ENCODE measurements around the gene AOC1. TPM values are rescaled to one million over a fixed set of nuclear protein-coding genes. Genes with fewer than 3 reads are reported as not detected.

Gene AOC1
- total RNA-seq, 4 donors from 2014 or later: 0.26 to 0.55 (median 0.29) TPM; not detected in 1

DNA sequence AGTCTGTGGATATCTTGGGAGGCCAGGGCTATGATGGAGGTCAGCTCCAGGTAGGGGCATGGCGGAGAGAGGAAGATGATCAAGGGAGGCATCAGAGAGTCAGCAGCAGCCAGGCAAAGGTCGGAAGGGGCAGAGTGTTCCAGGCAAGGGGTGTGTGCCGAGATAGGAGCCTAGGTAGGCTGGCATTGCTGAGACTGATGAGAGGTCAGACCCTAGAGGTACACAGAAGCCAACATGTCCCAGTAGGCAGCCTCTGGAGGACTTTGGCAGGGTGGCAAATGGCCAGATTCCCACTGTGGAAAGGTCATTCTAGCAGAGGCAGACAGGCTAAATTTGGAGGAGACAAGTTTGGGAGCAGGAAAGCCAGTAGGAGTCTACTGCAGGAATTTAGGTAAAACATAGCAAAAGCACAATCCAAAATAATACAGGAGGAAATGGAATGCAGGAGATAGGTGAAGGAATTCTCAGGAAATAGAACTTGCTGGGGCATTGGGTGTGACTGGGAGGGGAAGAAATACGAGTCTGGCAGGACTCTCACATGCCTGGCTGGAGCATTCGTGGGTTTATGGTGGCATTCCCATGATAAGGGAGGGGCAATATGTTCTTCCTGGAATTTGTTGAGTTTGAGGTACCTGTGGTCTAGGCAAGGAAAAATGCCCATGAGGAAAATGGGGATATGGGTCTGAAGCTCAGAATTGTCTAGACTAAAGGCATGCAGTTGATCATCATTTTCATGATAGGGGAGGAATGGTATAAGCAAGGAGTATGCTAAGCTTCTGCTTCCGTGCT lies 26.1 kb upstream of the AOC1 start:
- Histone ChIP-seq H3K4me3 (no peak overlapping the region), H3K9me3 (no peaks in the 10 kb centered on the region), H3K36me3 (no peaks in the 10 kb centered on the region), H3K4me1 (no peaks in the 10 kb centered on the region), H3K27ac (no peak overlapping the region), H3K27me3 (no peaks in the 10 kb centered on the region)
- intact Hi-C loops (cut with DNase I; ENCODE audit: low total_unique reads): no loop called here
- no peak for TF ChIP-seq POLR2A (IDR thresholded peaks at IDR 0.05)
- TF ChIP-seq, protein P1, sequence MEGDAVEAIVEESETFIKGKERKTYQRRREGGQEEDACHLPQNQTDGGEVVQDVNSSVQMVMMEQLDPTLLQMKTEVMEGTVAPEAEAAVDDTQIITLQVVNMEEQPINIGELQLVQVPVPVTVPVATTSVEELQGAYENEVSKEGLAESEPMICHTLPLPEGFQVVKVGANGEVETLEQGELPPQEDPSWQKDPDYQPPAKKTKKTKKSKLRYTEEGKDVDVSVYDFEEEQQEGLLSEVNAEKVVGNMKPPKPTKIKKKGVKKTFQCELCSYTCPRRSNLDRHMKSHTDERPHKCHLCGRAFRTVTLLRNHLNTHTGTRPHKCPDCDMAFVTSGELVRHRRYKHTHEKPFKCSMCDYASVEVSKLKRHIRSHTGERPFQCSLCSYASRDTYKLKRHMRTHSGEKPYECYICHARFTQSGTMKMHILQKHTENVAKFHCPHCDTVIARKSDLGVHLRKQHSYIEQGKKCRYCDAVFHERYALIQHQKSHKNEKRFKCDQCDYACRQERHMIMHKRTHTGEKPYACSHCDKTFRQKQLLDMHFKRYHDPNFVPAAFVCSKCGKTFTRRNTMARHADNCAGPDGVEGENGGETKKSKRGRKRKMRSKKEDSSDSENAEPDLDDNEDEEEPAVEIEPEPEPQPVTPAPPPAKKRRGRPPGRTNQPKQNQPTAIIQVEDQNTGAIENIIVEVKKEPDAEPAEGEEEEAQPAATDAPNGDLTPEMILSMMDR (IDR thresholded peaks at IDR 0.05): no peak
- DNase-seq: no peak

DNA sequence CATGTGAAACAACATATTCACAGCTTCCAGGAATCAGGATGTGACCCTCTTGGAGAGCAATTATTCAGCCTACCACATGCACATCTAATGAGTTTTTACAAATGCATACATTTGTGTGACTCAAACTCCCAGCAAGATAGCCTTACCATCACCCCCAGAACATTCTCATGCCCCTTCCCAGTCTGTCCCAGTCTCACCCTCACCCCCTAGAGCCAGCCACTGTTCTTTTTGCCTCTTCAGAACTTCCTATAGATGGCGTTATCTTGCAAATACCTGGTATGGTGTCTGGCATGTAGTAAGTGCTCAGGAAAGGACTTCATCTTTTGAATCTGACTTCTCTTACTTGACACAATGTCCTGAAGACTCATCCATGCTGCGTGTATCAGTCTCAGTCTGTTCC lies 23.9 kb upstream of the AOC1 start:
- Histone ChIP-seq H3K4me1 (no peaks in the 10 kb centered on the region), H3K9me3 (no peaks in the 10 kb centered on the region), H3K36me3 (no peaks in the 10 kb centered on the region), H3K27ac (no peak overlapping the region), H3K27me3 (no peaks in the 10 kb centered on the region), H3K4me3 (no peak overlapping the region)
- intact Hi-C loops (cut with DNase I; ENCODE audit: low total_unique reads): no loop called here
- TF ChIP-seq POLR2A (IDR thresholded peaks at IDR 0.05): no peak
- TF ChIP-seq, protein P1 (IDR thresholded peaks at IDR 0.05): no peak
- no peak for DNase-seq

DNA sequence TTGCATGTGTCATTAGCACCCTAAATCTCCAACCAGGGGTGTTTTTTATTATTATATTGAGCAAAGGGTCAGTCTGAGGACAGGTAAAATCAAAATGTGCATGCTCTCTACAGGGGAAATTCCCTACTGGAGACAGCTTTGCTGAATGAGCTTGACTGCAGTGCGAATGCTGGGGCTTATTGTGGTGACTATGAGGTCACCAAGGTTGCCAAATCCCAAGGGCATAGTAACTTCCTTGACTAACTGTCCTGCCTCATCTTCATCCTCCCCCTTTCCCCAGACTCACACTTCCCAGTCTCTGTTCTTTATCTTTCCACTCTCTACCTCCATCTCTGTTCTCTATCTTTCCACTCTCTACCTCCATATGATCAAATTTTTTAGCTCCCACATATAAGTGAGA lies 22.9 kb upstream of the AOC1 start:
- TF ChIP-seq, protein P1 (IDR thresholded peaks at IDR 0.05): no peak
- no peak for TF ChIP-seq POLR2A (IDR thresholded peaks at IDR 0.05)
- intact Hi-C loops (cut with DNase I; ENCODE audit: low total_unique reads): no loop called here
- Histone ChIP-seq H3K9me3 (no peaks in the 10 kb centered on the region), H3K27ac (no peak overlapping the region), H3K36me3 (no peaks in the 10 kb centered on the region), H3K27me3 (no peaks in the 10 kb centered on the region), H3K4me1 (no peaks in the 10 kb centered on the region), H3K4me3 (no peak overlapping the region)
- DNase-seq: no peak

DNA sequence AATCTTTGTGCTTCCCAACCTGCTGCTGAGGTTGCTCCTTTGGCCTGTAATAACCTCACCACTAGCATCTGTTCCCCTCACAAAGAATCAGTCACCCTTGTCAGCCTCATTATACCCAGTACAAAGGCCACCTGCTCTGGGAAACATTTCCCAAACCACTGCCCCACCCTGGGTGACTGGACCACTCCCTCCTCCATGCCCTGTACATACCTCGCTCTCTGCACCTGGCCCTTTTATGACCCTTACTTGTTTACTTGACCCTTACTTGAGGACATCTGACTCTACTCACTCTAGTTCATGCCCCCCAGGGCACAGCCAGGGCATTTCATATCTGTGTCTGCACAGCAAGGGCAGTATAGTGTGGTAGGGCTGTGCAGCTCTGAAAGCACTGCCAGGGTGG lies 21.4 kb upstream of the AOC1 start:
- Histone ChIP-seq H3K4me1 (no peaks in the 10 kb centered on the region), H3K27me3 (no peaks in the 10 kb centered on the region), H3K27ac (no peak overlapping the region), H3K9me3 (no peaks in the 10 kb centered on the region), H3K4me3 (no peak overlapping the region), H3K36me3 (no peaks in the 10 kb centered on the region)
- no peak for DNase-seq
- intact Hi-C loops (cut with DNase I; ENCODE audit: low total_unique reads): no loop called here
- TF ChIP-seq, protein P1 (IDR thresholded peaks at IDR 0.05): no peak
- TF ChIP-seq POLR2A (IDR thresholded peaks at IDR 0.05): no peak

DNA sequence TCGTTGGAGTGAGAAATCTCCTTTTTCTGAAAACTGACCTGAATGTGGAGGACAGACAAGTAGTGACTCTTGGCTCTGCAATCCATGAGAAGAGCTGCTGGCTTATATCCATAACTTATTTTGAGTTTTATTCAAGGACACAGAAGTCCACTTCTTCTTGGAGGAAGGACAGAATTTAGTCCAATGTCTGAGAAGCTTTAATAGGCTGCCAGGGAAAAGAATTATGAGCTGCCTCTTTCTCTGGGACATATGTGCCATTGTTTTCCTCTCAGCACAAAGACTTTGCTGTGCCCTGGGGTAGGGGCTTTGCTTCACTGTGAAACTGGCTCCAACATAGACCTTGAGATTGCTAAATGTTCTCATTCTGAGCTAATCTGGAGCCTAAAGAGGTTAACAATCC lies 20.5 kb upstream of the AOC1 start:
- H3K4me1 ChIP-seq: no peaks in the 10 kb centered on the region
- no peaks in the 10 kb centered on the region for H3K36me3 ChIP-seq
- TF ChIP-seq POLR2A (IDR thresholded peaks at IDR 0.05): no peak
- TF ChIP-seq, protein P1 (IDR thresholded peaks at IDR 0.05): no peak
- H3K9me3 ChIP-seq: no peaks in the 10 kb centered on the region
- no peak overlapping the region for H3K4me3 ChIP-seq
- no peak for DNase-seq
- H3K27ac ChIP-seq: no peak overlapping the region
- no peaks in the 10 kb centered on the region for H3K27me3 ChIP-seq
- intact Hi-C loops (cut with DNase I; ENCODE audit: low total_unique reads): no loop called here
